ENCODE data around the gene MRPL48. TPM values are rescaled to one million over a fixed set of nuclear protein-coding genes. Genes with fewer than 3 reads are reported as not detected.

MRPL48 gene
- total and polyA plus RNA-seq, 2 of the 8 experiments (the other 6 are each of a cell fraction or from before 2014, with no cell fraction given) = 34.9 to 59.9 TPM

DNA sequence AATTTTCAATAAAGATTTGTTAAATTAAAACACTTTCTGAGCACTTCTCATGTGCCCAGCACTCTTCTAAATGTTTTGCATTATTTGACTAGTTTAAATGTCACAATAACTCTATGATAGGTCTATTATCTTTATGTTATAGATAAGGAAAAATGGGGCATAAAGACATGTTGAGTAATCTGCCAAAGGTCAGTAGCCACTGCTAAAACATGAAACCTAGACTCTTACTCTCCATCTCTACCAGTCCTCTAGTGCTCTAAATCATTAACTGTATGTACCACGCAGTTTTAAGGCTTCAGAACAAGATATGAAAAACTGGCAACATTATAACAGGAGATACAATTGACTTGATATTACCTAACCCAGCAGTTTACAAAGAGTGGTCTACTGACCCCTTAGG lies 33.7 kb upstream of the MRPL48 start (continued):
- TF ChIP-seq, protein P1, sequence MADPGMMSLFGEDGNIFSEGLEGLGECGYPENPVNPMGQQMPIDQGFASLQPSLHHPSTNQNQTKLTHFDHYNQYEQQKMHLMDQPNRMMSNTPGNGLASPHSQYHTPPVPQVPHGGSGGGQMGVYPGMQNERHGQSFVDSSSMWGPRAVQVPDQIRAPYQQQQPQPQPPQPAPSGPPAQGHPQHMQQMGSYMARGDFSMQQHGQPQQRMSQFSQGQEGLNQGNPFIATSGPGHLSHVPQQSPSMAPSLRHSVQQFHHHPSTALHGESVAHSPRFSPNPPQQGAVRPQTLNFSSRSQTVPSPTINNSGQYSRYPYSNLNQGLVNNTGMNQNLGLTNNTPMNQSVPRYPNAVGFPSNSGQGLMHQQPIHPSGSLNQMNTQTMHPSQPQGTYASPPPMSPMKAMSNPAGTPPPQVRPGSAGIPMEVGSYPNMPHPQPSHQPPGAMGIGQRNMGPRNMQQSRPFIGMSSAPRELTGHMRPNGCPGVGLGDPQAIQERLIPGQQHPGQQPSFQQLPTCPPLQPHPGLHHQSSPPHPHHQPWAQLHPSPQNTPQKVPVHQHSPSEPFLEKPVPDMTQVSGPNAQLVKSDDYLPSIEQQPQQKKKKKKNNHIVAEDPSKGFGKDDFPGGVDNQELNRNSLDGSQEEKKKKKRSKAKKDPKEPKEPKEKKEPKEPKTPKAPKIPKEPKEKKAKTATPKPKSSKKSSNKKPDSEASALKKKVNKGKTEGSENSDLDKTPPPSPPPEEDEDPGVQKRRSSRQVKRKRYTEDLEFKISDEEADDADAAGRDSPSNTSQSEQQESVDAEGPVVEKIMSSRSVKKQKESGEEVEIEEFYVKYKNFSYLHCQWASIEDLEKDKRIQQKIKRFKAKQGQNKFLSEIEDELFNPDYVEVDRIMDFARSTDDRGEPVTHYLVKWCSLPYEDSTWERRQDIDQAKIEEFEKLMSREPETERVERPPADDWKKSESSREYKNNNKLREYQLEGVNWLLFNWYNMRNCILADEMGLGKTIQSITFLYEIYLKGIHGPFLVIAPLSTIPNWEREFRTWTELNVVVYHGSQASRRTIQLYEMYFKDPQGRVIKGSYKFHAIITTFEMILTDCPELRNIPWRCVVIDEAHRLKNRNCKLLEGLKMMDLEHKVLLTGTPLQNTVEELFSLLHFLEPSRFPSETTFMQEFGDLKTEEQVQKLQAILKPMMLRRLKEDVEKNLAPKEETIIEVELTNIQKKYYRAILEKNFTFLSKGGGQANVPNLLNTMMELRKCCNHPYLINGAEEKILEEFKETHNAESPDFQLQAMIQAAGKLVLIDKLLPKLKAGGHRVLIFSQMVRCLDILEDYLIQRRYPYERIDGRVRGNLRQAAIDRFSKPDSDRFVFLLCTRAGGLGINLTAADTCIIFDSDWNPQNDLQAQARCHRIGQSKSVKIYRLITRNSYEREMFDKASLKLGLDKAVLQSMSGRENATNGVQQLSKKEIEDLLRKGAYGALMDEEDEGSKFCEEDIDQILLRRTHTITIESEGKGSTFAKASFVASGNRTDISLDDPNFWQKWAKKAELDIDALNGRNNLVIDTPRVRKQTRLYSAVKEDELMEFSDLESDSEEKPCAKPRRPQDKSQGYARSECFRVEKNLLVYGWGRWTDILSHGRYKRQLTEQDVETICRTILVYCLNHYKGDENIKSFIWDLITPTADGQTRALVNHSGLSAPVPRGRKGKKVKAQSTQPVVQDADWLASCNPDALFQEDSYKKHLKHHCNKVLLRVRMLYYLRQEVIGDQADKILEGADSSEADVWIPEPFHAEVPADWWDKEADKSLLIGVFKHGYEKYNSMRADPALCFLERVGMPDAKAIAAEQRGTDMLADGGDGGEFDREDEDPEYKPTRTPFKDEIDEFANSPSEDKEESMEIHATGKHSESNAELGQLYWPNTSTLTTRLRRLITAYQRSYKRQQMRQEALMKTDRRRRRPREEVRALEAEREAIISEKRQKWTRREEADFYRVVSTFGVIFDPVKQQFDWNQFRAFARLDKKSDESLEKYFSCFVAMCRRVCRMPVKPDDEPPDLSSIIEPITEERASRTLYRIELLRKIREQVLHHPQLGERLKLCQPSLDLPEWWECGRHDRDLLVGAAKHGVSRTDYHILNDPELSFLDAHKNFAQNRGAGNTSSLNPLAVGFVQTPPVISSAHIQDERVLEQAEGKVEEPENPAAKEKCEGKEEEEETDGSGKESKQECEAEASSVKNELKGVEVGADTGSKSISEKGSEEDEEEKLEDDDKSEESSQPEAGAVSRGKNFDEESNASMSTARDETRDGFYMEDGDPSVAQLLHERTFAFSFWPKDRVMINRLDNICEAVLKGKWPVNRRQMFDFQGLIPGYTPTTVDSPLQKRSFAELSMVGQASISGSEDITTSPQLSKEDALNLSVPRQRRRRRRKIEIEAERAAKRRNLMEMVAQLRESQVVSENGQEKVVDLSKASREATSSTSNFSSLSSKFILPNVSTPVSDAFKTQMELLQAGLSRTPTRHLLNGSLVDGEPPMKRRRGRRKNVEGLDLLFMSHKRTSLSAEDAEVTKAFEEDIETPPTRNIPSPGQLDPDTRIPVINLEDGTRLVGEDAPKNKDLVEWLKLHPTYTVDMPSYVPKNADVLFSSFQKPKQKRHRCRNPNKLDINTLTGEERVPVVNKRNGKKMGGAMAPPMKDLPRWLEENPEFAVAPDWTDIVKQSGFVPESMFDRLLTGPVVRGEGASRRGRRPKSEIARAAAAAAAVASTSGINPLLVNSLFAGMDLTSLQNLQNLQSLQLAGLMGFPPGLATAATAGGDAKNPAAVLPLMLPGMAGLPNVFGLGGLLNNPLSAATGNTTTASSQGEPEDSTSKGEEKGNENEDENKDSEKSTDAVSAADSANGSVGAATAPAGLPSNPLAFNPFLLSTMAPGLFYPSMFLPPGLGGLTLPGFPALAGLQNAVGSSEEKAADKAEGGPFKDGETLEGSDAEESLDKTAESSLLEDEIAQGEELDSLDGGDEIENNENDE (IDR thresholded peaks at IDR 0.05; ENCODE audit: insufficient replicate concordance, low read length) = no peak
- TF ChIP-seq MAX (IDR thresholded peaks at IDR 0.05) (no peak), ZNF274 (IDR thresholded peaks at IDR 0.05; ENCODE audit: borderline replicate concordance, extremely low read depth, low read length) (no peak), MAFK (IDR thresholded peaks at IDR 0.05; ENCODE audit: low read depth, low read length) (no peak), FOSL1 (IDR thresholded peaks at IDR 0.05; ENCODE audit: insufficient read depth, low read depth, low read length) (no peak), BCL11A (IDR thresholded peaks at IDR 0.05; ENCODE audit: low read depth in 2 of 2, low read length in 2 of 2) (no peak), TCF12 (IDR thresholded peaks at IDR 0.05; ENCODE audit: low read depth, low read length) (no peak), RBBP5 (IDR thresholded peaks at IDR 0.05; ENCODE audit: borderline replicate concordance, low read depth, low read length) (no peak), JUND (IDR thresholded peaks at IDR 0.05; ENCODE audit: low read length) (no peak), CBX8 (IDR thresholded peaks at IDR 0.05; ENCODE audit: borderline replicate concordance, low read depth, low read length) (no peak), EGR1 (IDR thresholded peaks at IDR 0.05; ENCODE audit: borderline replicate concordance, low read depth, low read length) (no peak), TAF1 (IDR thresholded peaks at IDR 0.05; ENCODE audit: low read depth, low read length) (no peak)
